Mesendoderm (in vitro differentiated cells): ENCODE data around the gene SLC25A42.

Experiments
- DNase-seq: peaks from one replicate; pipeline ENCODE4 v3.0.0; 2013
- H2AK5ac ChIP-seq: 2 replicates; pipeline ENCODE4 v1.6.1; 2013; ENCODE audit warnings: low read length, inconsistent platforms
- H2BK120ac ChIP-seq: 2 replicates; pipeline ENCODE4 v1.6.1; 2013; ENCODE audit warnings: low read depth, mild to moderate bottlenecking, low read length, moderate library complexity, mixed read lengths
- H2BK15ac ChIP-seq: replicated peaks from 2 replicates; pipeline ENCODE4 v1.6.1; 2013; ENCODE audit warnings: low read depth, mild to moderate bottlenecking, moderate library complexity
- H2BK5ac ChIP-seq: 2 replicates; pipeline ENCODE4 v1.6.1; 2013; ENCODE audit warnings: low read length, inconsistent platforms
- H3K18ac ChIP-seq: 2 replicates; pipeline ENCODE4 v1.6.1; 2013; ENCODE audit warnings: mild to moderate bottlenecking, low read length, mixed read lengths
- H3K23ac ChIP-seq: one replicate; pipeline ENCODE4 v1.6.1; 2013; ENCODE audit warnings: low read length
- H3K27ac ChIP-seq: 2 replicates; pipeline ENCODE4 v1.5.1; 2013; ENCODE audit warnings: low read depth, mild to moderate bottlenecking, inconsistent platforms, low read length, moderate library complexity
- H3K27me3 ChIP-seq: 2 replicates; pipeline ENCODE4 v1.6.1; 2013; ENCODE audit warnings: low read length, control low read depth, mild to moderate bottlenecking, inconsistent platforms; ENCODE audit not compliant: insufficient read depth, poor library complexity
- H3K36me3 ChIP-seq: 2 replicates; pipeline ENCODE4 v1.6.1; 2013; ENCODE audit warnings: low read length, inconsistent platforms; ENCODE audit not compliant: control insufficient read depth, insufficient read depth
- H3K4ac ChIP-seq: one replicate; pipeline ENCODE4 v1.6.1; 2013; ENCODE audit warnings: low read depth, mild to moderate bottlenecking, low read length, moderate library complexity
- H3K4me1 ChIP-seq: 2 replicates; pipeline ENCODE4 v1.6.1; 2013; ENCODE audit warnings: low read depth, low read length, inconsistent platforms; ENCODE audit not compliant: control insufficient read depth
- H3K4me2 ChIP-seq: 2 replicates; pipeline ENCODE4 v1.6.1; 2013; ENCODE audit warnings: low read length
- H3K4me3 ChIP-seq: 2 replicates; pipeline ENCODE4 v1.5.1; 2013; ENCODE audit warnings: mild to moderate bottlenecking, low read length
- H3K56ac ChIP-seq: one replicate; pipeline ENCODE4 v1.6.1; 2013; ENCODE audit warnings: low read length
- H3K79me1 ChIP-seq: 2 replicates; pipeline ENCODE4 v1.6.1; 2013; ENCODE audit warnings: low read length, inconsistent platforms
- H3K79me2 ChIP-seq: 2 replicates; pipeline ENCODE4 v1.6.1; 2013; ENCODE audit warnings: mild to moderate bottlenecking, low read length; ENCODE audit not compliant: control insufficient read depth, insufficient read depth
- H3K9ac ChIP-seq: 2 replicates; pipeline ENCODE4 v1.6.1; 2013; ENCODE audit warnings: low read length, inconsistent platforms
- H4K5ac ChIP-seq: one replicate; pipeline ENCODE4 v1.6.1; 2013; ENCODE audit warnings: low read length
- H4K8ac ChIP-seq: one replicate; pipeline ENCODE4 v1.6.1; 2013; ENCODE audit warnings: low read depth, mild to moderate bottlenecking, control low read depth, low read length, moderate library complexity
- WGBS: extraction: QIAGEN DNeasy Blood & Tissue Kit; methylation state at CpG from one replicate; pipeline ENCODE4 v1.1.7; 2013; ENCODE audit warnings: low lambda C conversion rate, missing lambda C conversion rate; ENCODE audit not compliant: insufficient coverage; ENCODE audit errors: extremely low coverage; 5-methylcytosine and 5-hydroxymethylcytosine counted together

The SLC25A42 gene

DNA sequence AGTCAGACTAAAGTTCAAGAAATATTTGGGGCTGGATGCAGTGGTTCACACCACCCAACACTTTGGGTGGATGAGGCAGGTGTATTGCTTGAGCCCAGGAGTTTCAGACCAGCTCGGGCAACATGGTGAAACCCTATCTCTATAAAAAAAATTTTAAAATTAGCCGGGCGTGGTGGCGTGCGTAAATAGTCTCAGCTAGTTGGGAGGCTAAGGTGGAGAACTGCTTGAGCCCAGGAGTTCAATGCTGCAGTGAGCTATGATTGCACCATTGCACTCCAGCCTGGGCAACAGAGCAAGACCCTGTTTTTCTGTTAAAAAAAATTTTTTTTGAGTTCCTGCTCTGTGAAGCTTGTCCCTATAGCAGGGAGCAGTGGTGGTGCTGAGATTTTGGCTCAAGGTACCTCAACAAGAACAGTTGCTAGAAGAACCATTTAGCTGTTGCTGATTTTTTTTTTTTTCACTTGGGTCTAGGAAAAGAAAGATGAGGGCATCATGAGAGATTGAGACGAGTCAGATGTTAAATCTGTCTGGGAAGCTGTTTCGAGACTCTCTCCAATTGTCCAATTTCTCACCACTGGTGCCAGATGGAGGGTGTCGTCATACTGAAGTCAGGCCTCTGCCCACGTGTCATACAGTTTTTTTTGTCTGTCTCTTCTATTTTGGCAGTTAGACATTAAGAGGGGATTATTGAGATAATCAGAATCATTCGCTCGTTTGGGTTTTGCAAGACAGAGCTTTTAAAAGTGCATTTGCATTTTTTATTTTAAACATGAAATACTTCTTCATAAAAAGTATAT is 3.7 kb downstream of the SLC25A42 start:
- H3K36me3 ChIP-seq = no peaks in the 10 kb centered on the region
- no peak overlapping the region for H3K18ac ChIP-seq
- H3K4ac ChIP-seq = no peak overlapping the region
- H3K9ac ChIP-seq = no peak overlapping the region
- peaks cover 2% of the 10 kb centered on the region for H3K4me1 ChIP-seq
- WGBS = no CpG with 5 or more reads among the region's 11 CpGs
- no peak overlapping the region for H4K8ac ChIP-seq
- no peak overlapping the region for H3K4me3 ChIP-seq
- no peaks in the 10 kb centered on the region for H3K79me1 ChIP-seq
- H3K79me2 ChIP-seq = no peaks in the 10 kb centered on the region
- no peak overlapping the region for H3K23ac ChIP-seq
- H3K56ac ChIP-seq = no peak overlapping the region
- no peak overlapping the region for H2BK15ac ChIP-seq
- no peak overlapping the region for H2BK120ac ChIP-seq
- no peak overlapping the region for H2AK5ac ChIP-seq
- DNase-seq = no peak
- no peak overlapping the region for H2BK5ac ChIP-seq
- H4K5ac ChIP-seq = no peak overlapping the region
- no peak overlapping the region for H3K4me2 ChIP-seq
- H3K27ac ChIP-seq = no peak overlapping the region
- H3K27me3 ChIP-seq = no peaks in the 10 kb centered on the region

DNA sequence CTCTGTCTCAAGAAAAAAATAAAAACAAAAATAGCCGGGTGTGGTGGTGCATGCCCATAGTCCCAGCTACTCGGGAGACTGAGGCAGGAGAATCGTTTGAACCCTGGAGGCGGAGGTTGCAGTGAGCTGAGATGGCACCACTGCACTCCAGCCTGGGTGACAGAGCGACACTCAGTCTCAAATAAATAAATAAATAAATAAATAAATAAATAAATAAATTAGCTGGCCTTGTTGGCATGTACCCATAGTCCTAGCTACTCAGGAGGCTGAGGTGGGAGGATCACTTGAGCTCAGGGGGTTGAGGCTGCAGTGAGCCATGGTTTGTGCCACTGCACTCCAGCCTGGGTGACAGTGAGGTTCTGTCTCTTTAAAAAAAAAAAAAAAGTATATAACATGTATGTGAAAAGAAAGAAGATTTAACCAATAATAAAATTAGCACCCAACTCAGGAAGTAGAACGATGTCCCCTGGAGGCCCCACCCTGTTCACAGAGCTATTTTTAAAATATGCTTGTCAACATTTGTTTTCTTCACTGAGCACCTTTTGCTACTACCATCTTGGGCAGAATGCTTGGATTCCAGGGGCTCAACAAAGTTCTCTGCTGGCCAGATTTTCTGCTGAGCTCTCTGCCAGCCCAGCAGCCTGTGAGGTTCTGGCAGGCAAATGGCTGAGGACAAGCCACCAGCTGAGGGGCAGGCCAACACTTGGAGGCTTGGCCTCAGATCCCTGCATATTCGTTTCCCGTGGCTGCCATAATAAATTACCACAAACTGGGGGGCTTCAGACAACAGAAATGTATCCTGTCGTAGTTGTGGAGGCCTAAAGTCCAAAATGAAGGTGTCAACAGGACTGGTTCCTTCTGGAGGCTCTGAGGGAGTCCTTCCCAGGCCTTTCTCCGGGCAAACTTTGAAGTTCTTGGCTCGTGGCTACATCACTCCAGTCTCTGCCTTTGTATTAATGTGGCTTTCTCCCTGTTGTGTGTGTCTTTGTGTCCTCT is 5.2 kb downstream of the SLC25A42 start:
- Histone ChIP-seq H3K27me3 (no peaks in the 10 kb centered on the region), H3K23ac (no peak overlapping the region), H3K27ac (no peak overlapping the region)

DNA sequence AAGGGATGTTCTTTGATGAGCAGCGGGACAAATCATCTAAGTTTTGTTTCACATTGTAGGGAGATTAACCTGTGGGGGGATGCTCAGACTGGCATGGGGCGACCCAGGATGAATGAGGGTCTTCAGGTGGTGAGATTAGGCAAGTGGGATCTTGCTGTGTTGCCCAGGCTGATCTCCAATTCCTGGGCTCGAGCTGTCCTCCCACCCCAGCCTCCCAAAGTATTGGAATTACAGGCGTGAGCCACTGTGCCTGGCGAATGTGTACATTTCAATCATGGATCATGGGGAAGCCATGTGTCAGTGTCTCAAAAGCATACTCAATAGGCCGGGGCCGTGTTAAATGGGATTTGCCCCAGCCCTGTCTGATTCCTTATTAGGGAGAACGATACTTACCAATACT is 8.1 kb downstream of the SLC25A42 start:
- no peak for DNase-seq
- Histone ChIP-seq H3K4me3 (no peak overlapping the region), H3K27me3 (no peaks in the 10 kb centered on the region), H3K56ac (no peak overlapping the region), H2BK15ac (no peak overlapping the region), H3K4me1 (no peaks in the 10 kb centered on the region), H3K4me2 (no peak overlapping the region), H3K27ac (no peak overlapping the region), H3K79me1 (no peaks in the 10 kb centered on the region), H3K79me2 (no peaks in the 10 kb centered on the region), H3K4ac (no peak overlapping the region), H3K36me3 (no peaks in the 10 kb centered on the region), H2BK120ac (no peak overlapping the region), H2AK5ac (no peak overlapping the region), H4K5ac (no peak overlapping the region), H3K23ac (no peak overlapping the region), H3K9ac (no peak overlapping the region), H4K8ac (no peak overlapping the region), H3K18ac (no peak overlapping the region), H2BK5ac (no peak overlapping the region)
- no CpG with 5 or more reads among the region's 8 CpGs for whole genome bisulfite sequencing

More for the DNA sequence above, 5.2 kb downstream of the SLC25A42 start:
- Histone ChIP-seq H2BK5ac (no peak overlapping the region), H3K79me1 (no peaks in the 10 kb centered on the region), H3K79me2 (no peaks in the 10 kb centered on the region), H3K9ac (no peak overlapping the region), H4K5ac (no peak overlapping the region), H3K36me3 (no peaks in the 10 kb centered on the region), H3K18ac (no peak overlapping the region), H4K8ac (no peak overlapping the region), H2BK15ac (no peak overlapping the region), H3K4me3 (no peak overlapping the region), H3K4me1 (no peaks in the 10 kb centered on the region), H3K4me2 (no peak overlapping the region), H2AK5ac (no peak overlapping the region), H3K4ac (no peak overlapping the region), H3K56ac (no peak overlapping the region), H2BK120ac (no peak overlapping the region)
- whole genome bisulfite sequencing = no CpG with 5 or more reads among the region's 11 CpGs
- DNase-seq = no peak

DNA sequence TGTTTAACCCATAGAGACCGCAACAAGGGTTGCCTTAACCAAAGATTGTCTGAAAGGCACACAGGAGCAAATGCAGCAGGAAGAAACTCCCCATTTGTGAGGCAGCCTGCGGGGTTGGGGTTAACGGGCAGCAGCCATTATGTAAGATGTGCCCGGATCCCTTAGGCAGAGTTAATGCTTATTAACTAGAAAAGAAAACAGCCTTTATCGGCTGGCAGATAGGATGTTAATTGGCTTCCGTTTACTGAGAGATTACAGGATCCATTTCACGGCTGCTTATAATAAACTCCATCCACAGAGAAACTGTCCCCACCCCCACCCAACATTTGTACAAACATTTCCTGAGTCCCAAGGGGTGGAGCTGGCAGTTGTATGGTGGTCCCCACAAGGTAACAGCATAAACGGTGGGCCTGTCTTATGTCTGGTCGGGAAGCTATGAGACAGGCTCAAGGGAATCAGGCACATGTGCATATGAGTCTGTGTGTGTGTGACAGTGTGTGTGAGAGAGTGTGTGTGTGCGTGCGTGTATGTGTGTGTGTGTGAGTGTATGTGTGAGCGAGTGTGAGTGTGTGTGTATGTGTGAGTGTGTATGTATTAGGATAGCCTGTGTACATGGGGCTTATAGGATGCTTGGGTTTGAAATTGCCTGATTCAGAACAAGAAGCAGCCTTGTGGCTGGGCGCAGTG is 10.5 kb downstream of the SLC25A42 start:
- Histone ChIP-seq H3K36me3 (no peaks in the 10 kb centered on the region), H2BK120ac (no peak overlapping the region), H2AK5ac (no peak overlapping the region), H3K79me2 (no peaks in the 10 kb centered on the region), H3K27ac (no peak overlapping the region), H3K56ac (no peak overlapping the region), H3K18ac (no peak overlapping the region), H3K27me3 (no peaks in the 10 kb centered on the region), H3K79me1 (no peaks in the 10 kb centered on the region), H3K4me3 (no peak overlapping the region), H3K4ac (no peak overlapping the region), H3K4me1 (no peaks in the 10 kb centered on the region), H2BK5ac (no peak overlapping the region), H3K4me2 (no peak overlapping the region), H3K23ac (no peak overlapping the region), H2BK15ac (no peak overlapping the region), H4K5ac (no peak overlapping the region), H4K8ac (no peak overlapping the region), H3K9ac (no peak overlapping the region)
- 100% methylated on average over 3 of the region's 13 CpGs for WGBS
- DNase-seq = no peak

DNA sequence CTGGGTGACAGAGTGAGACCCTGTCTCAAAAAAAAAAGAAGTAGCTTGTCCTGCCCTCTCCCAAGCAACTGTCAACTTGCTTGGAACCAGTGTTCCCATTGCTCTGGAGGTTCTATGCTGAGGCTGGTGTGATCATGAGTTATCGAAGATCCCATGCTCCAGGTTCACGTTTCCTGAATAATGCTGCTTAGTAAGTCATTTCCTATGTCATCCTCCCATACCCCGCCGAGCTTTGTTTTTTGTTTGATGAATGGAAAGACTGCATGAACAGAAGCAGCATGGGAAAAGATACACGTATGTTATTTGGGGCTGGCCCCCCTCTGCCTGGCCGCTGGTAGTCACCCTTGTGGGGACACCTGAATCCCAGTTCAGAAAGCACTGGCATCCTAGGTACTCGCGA is 11.3 kb downstream of the SLC25A42 start:
- no peaks in the 10 kb centered on the region for H3K79me1 ChIP-seq
- H2BK5ac ChIP-seq = no peak overlapping the region
- DNase-seq = no peak
- WGBS = no CpG with 5 or more reads among the region's 8 CpGs
- H2AK5ac ChIP-seq = no peak overlapping the region
- no peak overlapping the region for H3K18ac ChIP-seq
- H3K23ac ChIP-seq = no peak overlapping the region
- no peaks in the 10 kb centered on the region for H3K4me1 ChIP-seq
- H3K56ac ChIP-seq = no peak overlapping the region
- H3K9ac ChIP-seq = no peak overlapping the region
- no peak overlapping the region for H4K5ac ChIP-seq
- H3K4me3 ChIP-seq = no peak overlapping the region
- H4K8ac ChIP-seq = no peak overlapping the region
- no peaks in the 10 kb centered on the region for H3K79me2 ChIP-seq
- no peak overlapping the region for H3K27ac ChIP-seq
- H3K4ac ChIP-seq = no peak overlapping the region
- H3K4me2 ChIP-seq = no peak overlapping the region
- H2BK15ac ChIP-seq = no peak overlapping the region
- H2BK120ac ChIP-seq = no peak overlapping the region
- H3K27me3 ChIP-seq = no peaks in the 10 kb centered on the region
- H3K36me3 ChIP-seq = no peaks in the 10 kb centered on the region
